Measurements from ENCODE around the gene DDIT4. TPM values are rescaled to one million over a fixed set of nuclear protein-coding genes. Genes with fewer than 3 reads are reported as not detected.
"Not testable (repeated sequence)": the region's sequence is repeated elsewhere in the genome, so short reads cannot be mapped to it uniquely, and the experiment has no call there.

Gene DDIT4
- total and polyA plus RNA-seq, 8 donors = 89.9 to 188 (median 162) TPM

DNA sequence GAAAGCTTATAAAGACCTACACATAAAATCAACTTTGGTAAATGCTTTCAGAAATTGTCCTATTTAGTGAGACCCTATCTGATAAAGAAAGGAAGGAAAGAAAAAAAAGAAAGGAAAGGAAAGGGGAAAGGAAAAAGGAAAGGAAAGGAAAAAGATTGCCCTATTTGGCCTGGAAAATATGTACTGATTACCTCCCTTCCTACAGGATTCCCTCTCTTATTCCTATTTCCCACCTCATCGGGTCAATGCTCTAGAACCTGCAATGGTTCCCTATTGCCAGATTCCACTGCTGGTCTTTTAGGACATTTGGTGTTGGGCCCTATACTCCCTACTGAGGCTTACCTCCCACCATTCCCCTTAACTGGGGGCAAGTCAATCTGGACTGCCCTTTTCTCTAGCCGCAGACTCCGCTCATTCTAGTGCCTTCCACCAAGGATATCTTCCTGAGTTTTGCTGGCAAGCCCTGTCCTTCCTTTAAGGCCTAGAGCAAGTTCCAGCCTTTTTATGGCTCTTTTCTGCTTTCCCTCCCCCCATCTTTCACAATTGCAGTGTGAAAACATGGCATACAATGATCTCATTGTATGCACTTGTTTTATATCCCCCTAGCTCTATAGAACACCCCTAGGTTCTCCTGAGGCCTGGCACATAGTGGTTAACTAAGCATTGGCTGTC lies 4.4 kb downstream of the DDIT4 start:
- intact Hi-C loops (cut with DNase I; ENCODE audit: low total_unique reads) = no loop called here
- peak overlapping the region in 4 of 5 donors; percentile 92 to 96 (median 94) for H3K27ac ChIP-seq
- TF ChIP-seq EP300 (IDR thresholded peaks at IDR 0.05) = no peak
- TF ChIP-seq POLR2A (IDR thresholded peaks at IDR 0.05) = no peak
- no peak for TF ChIP-seq POLR2AphosphoS5 (IDR thresholded peaks at IDR 0.05)
- TF ChIP-seq, protein P1, sequence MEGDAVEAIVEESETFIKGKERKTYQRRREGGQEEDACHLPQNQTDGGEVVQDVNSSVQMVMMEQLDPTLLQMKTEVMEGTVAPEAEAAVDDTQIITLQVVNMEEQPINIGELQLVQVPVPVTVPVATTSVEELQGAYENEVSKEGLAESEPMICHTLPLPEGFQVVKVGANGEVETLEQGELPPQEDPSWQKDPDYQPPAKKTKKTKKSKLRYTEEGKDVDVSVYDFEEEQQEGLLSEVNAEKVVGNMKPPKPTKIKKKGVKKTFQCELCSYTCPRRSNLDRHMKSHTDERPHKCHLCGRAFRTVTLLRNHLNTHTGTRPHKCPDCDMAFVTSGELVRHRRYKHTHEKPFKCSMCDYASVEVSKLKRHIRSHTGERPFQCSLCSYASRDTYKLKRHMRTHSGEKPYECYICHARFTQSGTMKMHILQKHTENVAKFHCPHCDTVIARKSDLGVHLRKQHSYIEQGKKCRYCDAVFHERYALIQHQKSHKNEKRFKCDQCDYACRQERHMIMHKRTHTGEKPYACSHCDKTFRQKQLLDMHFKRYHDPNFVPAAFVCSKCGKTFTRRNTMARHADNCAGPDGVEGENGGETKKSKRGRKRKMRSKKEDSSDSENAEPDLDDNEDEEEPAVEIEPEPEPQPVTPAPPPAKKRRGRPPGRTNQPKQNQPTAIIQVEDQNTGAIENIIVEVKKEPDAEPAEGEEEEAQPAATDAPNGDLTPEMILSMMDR (IDR thresholded peaks at IDR 0.05) = no peak
- H3K4me1 ChIP-seq = peaks cover 19 to 36% (median 27%) of the 10 kb centered on the region in 4 donors
- DNase-seq = no peak
- H3K4me3 ChIP-seq = no peak overlapping the region
- no peaks in the 10 kb centered on the region for H3K27me3 ChIP-seq
- no peaks in the 10 kb centered on the region for H3K9me3 ChIP-seq
- WGBS, 5 donors = 90 to 95% (median 94%) methylated on average over 3 of the region's 3 CpGs
- peaks cover 15 to 26% (median 20%) of the 10 kb centered on the region in 4 donors for H3K36me3 ChIP-seq

DNA sequence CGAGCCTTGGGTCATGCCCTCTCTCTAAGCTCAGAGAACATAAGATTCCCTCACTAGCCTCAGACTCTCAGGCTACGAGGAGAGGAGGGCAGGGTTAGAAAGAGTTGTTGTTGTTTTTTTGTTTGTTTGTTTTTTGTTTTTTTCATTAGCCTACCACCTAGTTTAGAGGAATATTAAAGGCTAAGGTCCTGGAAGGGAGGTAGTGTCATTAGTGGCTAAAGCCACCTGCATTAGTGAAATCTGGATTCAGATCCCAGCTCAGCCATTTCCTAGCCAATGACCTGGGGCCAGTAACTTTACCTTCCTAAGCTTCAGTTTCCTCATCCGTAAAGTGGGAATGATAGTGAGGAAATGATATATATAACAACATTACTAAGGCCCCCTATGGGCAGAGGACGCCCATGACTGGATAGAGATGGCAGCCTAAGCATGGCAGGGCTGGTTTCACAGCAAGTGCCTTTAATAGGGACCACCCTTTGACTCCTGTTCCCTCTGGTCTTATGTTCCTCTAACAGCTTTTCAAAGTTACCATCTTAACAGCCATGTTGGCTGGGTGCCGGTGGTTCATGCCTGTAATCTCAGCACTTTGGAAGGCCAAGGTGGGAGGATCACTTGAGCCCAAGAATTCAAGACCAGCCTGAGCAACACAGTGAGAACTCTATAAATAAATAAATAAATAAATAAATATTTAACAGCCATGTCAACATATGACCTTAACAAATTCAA lies 5.1 kb downstream of the DDIT4 start:
- intact Hi-C loops (cut with DNase I; ENCODE audit: low total_unique reads) = no loop called here
- Histone ChIP-seq H3K4me3 (no peak overlapping the region), H3K27me3 (no peaks in the 10 kb centered on the region), H3K4me1 (peaks cover 19 to 35% (median 27%) of the 10 kb centered on the region in 4 donors), H3K9me3 (no peaks in the 10 kb centered on the region), H3K36me3 (peaks cover 15 to 26% (median 20%) of the 10 kb centered on the region in 4 donors), H3K27ac (peak overlapping the region in 3 of 5 donors; percentile 92 to 96 (median 96))
- TF ChIP-seq, protein P1 (IDR thresholded peaks at IDR 0.05) = no peak
- no peak for DNase-seq
- 89 to 91% (median 89%) methylated on average over 5 of the region's 5 CpGs for WGBS, 5 donors

DNA sequence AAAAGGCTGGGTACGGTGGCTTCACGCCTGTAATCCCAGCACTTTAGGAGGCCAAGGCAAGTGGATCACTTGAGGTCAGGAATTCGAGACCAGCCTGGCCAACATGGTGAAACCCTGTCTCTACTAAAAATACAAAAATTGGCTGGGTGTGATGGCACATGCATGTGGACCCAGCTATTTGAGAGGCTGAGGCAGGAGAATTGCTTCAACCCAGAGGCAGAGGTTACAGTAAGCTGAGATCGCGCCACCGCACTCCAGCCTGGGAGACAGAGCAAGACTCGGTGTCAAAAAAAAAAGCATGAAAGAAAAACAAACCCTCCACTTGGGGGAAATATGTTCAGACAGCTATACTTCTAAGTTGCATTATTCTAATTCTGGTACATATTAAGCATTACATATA lies 5.9 kb downstream of the DDIT4 start:
- peaks cover 19 to 34% (median 26%) of the 10 kb centered on the region in 4 donors for H3K4me1 ChIP-seq
- DNase-seq; intact Hi-C loops (cut with DNase I; ENCODE audit: low total_unique reads); H3K9me3 ChIP-seq; H3K27me3 ChIP-seq; H3K4me3 ChIP-seq; H3K27ac ChIP-seq: not testable (repeated sequence)
- WGBS, 5 donors = 85 to 94% (median 92%) methylated on average over 7 of the region's 7 CpGs
- peaks cover 15 to 21% (median 17%) of the 10 kb centered on the region in 4 donors for H3K36me3 ChIP-seq

DNA sequence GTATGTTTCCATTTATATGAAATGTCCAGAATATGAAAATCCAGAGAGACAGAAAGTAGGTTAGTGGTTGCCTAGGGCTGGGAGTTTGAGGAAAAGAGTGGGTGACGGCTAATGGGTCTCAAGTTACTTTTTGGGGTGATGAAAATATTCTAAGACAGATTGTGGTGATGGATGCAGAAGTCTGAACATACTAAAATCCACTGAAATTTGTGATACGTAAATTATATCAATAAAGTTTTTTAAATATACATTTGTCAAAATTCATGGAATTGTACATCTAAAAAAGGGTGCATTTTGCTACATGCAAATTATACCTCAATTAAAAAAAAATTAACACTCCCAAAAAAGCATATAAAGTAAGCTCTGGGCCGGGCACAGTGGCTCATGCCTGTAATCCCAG lies 9.4 kb downstream of the DDIT4 start:
- H3K27me3 ChIP-seq = no peaks in the 10 kb centered on the region
- no peaks in the 10 kb centered on the region for H3K36me3 ChIP-seq
- intact Hi-C loops (cut with DNase I; ENCODE audit: low total_unique reads) = no loop called here
- H3K9me3 ChIP-seq = no peaks in the 10 kb centered on the region
- 74 to 94% (median 79%) methylated on average over 3 of the region's 3 CpGs for WGBS, 5 donors
- H3K27ac ChIP-seq = no peak overlapping the region
- H3K4me1 ChIP-seq = peaks cover 0 to 11% (median 0%) of the 10 kb centered on the region in 4 donors
- TF ChIP-seq, protein P1 (IDR thresholded peaks at IDR 0.05) = no peak
- no peak for TF ChIP-seq EP300 (IDR thresholded peaks at IDR 0.05)
- H3K4me3 ChIP-seq = no peak overlapping the region
- DNase-seq = no peak
